ENCODE results near the gene LONP2. TPM values are rescaled to one million over a fixed set of nuclear protein-coding genes. Genes with fewer than 3 reads are reported as not detected.

LONP2 gene, protein sequence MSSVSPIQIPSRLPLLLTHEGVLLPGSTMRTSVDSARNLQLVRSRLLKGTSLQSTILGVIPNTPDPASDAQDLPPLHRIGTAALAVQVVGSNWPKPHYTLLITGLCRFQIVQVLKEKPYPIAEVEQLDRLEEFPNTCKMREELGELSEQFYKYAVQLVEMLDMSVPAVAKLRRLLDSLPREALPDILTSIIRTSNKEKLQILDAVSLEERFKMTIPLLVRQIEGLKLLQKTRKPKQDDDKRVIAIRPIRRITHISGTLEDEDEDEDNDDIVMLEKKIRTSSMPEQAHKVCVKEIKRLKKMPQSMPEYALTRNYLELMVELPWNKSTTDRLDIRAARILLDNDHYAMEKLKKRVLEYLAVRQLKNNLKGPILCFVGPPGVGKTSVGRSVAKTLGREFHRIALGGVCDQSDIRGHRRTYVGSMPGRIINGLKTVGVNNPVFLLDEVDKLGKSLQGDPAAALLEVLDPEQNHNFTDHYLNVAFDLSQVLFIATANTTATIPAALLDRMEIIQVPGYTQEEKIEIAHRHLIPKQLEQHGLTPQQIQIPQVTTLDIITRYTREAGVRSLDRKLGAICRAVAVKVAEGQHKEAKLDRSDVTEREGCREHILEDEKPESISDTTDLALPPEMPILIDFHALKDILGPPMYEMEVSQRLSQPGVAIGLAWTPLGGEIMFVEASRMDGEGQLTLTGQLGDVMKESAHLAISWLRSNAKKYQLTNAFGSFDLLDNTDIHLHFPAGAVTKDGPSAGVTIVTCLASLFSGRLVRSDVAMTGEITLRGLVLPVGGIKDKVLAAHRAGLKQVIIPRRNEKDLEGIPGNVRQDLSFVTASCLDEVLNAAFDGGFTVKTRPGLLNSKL
- 24.5 and 25.7 TPM in 2 replicates for total RNA-seq

GRCh38 chr16:48244080-48244862 is at the start of gene LONP2:
Gene LONP2 (plus strand): TSS chr16:48244300. CDS start chr16:48244389, 89 bp downstream.

GRCh38 chr16:48247311-48247710 is 3.2 kb downstream of the LONP2 start, which contains the start of gene ABCC11:
Gene ABCC11 (minus strand): TSS chr16:48247539. CDS start chr16:48231921, 15,618 bp downstream.

GRCh38 chr16:48385253-48386150 is 141.4 kb downstream of the LONP2 start, which contains the start of gene SIAH1:
Gene SIAH1 (minus strand): TSS chr16:48385413. CDS start chr16:48362428, 22,985 bp downstream.

Other genes starting within 250 kb of the LONP2 start
- under 0.01 TPM in 1 of 2 replicates, not detected in the other for gene ABCC12, start 88.3 kb upstream of the LONP2 start, total RNA-seq
- gene ABCC11, start 3.2 kb downstream of the LONP2 start, total RNA-seq, result under 0.01 TPM in 1 of 2 replicates, not detected in the other
- gene SIAH1, start 141.1 kb downstream of the LONP2 start, total RNA-seq, result 18.9 and 23.5 TPM in 2 replicates

Data from pericardium fibroblast (primary cell).